GM19239 (cell line): ENCODE results near the gene LMLN.
"Not testable (repeated sequence)": the region's sequence is repeated elsewhere in the genome, so short reads cannot be mapped to it uniquely, and the experiment has no call there.

Experiments used
- DNase-seq: peaks from one replicate; pipeline ENCODE4 v3.0.0; 2011; ENCODE audit warnings: low spot score; ENCODE audit not compliant: insufficient read length
- FAIRE-seq: peaks from 2 replicates; lab custom pipeline; 2011; peaks lifted over from hg19 to GRCh38; lab: Jason Lieb, UNC

Gene LMLN

DNA sequence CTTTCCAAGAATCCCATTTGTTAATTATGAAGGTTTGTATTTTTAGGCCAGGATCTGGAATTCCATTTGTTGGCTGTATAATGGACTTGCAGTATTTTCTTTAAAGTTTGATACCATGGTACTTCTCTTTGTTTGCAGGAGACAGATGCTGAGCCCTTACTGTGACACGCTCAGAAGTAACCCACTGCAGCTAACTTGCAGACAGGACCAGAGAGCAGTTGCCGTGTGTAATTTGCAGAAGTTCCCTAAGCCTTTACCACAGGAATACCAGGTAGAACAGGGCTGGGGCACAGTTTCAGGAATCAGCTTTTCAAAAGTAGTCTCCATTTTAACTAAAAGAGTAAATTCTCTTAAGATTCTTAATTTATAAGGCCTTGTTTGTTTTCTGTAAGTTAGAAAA, 59.1 kb downstream of the LMLN start:
- no peak for FAIRE-seq
- no peak for DNase-seq

DNA sequence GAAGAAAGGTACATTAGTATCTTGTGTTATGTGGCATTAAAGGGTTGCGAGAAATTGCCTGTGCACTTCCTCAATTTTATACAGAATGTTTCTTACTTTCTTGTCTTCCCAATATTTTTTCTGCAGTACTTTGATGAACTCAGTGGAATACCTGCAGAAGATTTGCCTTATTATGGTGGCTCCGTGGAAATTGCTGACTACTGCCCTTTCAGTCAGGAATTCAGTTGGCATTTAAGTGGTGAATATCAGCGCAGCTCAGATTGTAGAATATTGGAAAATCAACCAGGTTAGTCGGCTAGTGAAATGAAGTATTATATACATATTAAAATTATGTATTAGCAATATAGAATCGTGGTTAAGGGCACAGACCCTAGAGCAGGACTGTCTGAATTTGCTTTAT, 61.3 kb downstream of the LMLN start:
- FAIRE-seq: no peak
- DNase-seq: no peak

DNA sequence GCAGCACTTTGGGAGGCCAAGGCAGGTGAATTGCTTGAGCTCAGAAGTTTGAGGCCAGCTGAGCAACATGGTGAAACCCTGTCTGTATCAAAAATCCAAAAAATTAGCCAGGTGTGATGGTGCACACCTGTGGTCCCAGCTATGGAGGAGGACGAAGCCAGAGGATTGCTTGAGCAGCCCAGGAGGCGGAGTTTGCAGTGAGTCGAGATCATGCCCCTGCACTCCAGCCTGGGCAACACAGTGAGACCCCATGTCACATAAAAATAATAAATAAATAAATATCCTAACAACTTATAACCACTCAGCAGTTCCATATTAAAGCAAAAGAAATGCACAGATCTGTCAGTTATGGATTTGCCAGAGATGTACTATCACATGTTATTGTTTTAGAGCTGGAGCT, 62.6 kb downstream of the LMLN start:
- FAIRE-seq (no peak), DNase-seq (no peak)

DNA sequence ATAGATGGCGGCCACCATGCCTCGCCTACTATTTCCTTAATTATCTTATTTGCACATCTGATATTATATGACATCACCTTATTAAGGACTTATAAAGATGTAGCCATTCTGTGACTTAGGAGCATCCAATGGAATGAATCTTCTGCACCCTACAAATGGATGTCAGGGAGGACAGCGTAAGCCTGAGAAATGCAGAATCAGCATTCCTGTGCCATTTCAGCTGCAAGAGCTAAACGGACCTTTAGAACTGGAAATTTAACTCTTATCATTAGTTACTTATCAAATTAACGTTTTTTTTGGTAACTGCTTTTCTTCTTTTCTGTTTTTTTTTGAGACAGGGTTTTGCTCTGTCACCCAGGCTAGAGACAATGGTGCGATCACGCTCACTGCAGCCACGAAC, 65.6 kb downstream of the LMLN start:
- no peak for FAIRE-seq
- DNase-seq: no peak

DNA sequence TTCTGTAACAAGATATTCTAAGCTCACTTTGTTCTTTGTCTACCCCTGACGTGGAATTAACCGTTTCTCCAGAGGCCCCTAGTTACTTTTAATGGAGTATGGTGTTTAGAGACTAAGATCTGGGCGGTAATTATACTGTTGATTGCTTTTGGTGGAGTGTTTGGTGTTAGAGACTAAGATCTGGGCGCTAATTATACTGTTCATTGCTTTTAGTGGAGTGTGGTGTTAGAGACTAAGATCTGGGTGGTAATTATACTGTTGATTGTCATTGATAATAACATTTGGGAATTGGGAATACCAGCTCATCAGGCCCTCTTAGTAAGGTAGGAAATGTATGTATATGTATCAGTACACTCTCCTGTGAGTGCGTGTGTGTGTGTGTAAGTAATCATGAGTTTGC, 66.6 kb downstream of the LMLN start:
- no peak for FAIRE-seq
- DNase-seq: no peak

DNA sequence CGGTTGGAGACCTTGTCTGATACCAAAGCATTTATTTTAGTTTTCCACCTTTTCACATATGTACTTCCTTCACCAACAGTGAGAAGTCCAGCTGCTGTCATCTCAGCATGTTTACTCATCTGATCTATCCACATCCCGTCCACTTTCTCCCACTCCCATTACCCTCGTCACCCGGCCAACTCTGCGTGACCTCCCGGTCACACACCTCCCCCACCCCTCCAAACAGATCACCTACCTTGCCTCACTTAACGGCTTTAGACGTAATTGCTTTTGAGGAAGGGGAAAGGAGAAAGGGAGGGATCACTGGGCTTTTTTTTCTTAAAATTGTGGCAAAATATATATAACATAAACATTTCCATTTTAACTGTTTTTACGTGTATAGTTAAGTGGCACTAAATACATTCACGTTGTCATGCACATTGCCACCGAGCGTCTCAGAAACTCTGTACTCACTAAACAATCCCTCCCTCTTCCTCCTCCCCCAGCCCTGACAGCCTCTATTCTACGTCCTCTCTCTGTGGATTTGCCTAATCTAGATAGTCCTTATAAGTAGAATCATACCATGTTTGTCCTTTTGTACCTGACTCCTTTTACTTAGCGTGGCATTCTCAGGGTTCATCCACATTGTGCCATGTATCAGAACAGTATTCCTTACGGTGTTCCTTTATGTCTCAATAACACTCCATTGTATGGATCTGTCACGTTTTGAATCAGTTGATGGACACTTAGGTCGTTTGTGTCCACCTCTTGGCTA, 67.2 kb downstream of the LMLN start:
- DNase-seq (no peak), FAIRE-seq (no peak)

DNA sequence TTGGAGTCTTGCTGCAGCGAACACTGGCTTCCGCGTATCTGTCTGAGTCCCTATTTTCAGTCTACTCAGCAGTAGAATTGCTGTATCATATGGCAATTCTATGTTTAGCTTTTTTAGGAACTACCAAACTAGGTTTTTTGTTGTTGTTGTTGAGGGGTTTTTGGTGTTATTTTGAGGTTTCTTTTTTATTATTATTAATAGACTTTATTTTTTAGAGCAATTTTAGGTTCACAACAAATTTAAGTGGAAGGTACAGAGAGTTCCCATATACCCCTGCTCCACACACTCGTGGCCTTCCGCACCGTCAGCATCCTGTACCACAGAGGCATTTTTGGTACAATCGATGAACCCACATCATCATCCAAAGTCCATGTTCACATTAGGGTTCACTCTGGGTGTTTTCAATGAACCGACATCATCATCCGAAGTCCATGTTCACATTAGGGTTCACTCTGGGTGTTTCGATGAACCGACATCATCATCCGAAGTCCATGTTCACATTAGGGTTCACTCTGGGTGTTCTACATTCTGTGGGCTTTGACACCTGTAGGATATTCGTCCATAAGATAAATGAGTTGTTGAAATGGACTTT, 67.9 kb downstream of the LMLN start:
- FAIRE-seq: no peak
- DNase-seq: no peak

DNA sequence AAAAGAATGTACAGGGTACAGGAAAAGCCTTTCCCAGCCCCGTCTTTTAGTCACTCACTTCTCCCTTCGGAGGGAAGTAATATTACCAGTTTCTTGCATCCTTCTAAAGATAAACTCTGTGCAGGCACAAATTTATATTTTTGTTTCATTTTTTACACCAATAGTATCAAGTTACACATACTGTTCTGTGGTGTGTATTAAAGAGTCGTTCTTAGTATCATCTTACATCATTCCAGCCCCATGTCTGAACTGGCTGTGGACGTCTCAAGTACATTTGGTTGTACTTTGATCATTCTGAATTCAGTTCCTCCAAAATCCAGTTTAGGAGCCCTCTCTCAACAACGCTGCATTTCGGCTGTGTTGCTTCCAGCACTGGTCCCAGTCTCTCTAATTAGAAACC, 68.7 kb downstream of the LMLN start:
- FAIRE-seq (no peak), DNase-seq (no peak)

DNA sequence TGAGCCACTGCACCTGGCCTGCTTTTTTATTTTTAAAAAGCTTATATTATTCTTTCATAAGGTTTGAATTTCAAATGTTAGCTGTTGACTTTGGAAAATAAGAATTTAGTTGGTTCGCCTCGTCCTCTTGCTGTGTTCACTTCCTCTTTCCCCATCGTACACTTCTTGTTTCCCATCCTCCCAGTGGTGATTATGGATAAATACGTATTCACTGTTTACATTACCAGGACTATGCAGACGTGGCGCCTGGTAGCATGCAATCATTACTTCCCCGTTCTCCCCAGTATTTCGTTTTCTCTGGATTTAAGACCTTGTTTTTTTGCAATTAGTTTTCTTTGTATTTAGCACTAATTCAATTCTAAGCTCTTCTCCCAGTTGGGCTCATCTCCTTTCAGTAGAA, 70.1 kb downstream of the LMLN start:
- DNase-seq (no peak), FAIRE-seq (no peak)

DNA sequence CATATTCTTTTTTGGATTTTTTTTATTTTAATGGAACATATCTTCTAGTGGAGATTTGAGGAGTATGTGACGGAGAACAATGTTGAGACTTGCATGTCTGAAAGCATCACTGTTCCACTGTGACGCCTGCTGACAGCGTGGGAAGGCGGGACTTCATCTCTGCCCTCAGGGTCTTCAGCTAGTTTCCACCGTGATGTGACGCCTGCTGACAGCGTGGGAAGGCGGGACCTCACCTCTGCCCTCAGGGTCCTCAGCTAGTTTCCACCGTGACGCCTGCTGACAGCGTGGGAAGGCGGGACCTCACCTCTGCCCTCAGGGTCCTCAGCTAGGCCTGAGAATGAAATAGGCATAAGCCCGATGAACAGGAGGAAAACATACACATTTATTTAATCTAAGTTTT, 70.7 kb downstream of the LMLN start:
- no peak for FAIRE-seq
- DNase-seq: no peak

DNA sequence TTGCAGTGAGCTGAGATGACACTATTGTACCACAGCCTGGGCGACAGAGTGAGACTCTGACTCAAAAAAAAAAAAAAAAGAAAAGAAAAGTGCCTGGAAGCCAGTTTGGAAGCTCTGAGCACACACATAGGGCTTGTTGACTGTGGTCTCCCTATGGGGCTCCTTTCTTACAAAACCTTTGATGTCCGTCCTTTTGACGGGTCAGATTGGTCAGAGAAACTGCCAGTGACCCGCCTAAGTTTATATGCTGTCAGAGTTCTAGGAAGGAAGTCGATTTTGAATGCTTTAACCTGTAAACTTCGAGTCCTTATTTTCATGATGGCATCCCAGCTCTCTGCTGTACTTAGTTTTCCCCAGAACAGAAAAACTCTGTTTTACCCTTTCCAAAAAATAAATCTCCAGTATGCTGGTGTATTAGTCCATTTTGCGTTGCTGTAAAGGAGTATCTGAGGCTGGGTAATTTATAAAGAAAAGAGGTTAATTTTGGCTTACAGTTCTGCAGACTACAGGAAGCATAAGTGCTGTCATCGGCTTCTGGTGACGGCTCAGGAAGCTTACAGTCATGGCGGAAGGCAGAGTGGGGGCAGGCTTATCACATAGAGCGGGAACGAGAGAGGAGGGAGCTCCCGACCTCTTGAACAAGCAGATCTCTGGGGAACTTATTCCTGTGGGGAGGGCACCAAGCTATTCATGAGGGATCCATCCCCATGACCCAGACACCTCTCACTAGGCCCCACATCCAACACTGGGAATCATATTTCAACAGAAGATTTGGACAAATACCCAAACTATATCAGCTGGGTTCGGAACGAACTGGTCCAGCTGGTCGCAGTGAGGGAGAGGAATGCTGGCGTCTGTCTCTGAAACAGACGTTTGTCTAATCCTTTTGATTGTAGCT, 72.3 kb downstream of the LMLN start:
- no peak for FAIRE-seq

DNA sequence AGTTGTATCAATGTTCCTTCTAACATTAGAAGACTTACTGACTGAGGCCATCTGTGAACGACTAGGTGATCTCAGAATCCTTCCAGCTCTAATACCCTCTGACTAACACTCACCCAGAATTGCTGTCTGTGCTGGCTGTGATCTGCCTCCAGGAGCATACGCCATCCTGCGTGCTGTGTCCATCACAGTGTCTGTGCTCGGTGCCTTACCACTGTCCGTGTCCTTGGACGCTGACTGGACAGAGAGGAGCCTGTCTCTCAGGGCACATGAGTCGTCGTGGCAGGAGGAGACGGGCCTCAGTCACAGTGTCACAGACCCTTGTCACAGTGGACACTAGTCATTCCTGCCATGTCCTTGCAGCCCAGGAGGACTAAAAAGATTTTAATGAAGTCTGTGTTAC, 83.1 kb downstream of the LMLN start:
- FAIRE-seq: no peak
- DNase-seq: no peak

More for the DNA sequence above, 72.3 kb downstream of the LMLN start:
- DNase-seq: no peak

DNA sequence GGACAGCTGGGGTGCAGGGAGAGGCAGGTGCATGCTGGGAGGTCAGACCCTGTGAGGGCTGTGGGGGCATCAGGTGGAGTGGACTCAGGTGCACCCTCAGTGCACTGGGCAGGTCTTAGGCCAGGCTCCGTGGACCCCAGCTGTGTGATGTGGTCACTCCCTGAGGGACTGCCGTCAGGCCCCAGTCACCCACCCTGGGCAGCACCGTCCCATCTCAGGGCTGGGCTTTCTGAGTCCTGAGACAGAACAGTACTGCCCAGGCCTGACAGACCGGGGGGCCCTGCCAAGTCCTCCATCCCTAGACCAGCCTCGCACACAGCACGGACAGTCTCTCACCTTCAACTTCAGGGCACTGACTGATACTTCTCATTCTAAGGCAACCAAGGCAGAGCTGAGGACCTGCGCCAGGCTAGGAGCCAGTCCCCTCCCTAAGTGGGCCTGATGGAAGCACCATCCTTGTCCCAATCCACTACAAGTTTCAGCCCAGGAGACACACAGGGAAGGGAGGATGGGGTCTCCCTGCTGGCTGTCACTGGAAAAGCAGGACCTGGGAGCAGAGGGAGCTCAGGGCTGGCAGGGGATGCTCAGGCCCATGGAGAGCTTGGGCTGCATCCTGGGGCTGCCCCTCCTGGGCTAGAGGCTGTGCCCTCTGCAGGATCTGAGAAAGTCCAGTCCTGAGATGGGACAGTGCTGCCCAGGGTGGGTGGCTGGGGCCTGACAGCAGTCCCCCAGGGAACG, 86.3 kb downstream of the LMLN start:
- FAIRE-seq: no peak
- no peak for DNase-seq

DNA sequence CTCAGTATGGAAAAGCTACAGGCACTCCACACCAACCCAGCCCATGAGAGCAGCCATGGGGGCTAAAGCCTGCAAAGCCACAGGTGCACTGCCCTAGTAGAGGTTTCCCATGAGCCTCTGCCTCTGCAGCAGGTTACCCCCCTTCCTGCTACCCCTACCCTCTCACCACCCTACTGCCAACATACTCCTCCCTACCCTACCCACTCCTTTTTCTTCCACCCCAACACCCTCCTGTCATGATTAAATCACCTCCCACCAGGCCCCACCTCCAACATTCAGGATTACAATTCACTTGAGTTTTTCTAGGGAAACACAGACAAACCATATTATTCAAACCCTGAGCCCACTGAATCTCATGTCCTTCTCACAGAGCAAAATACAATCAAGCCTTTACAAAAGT, 88.4 kb downstream of the LMLN start:
- no peak for FAIRE-seq
- DNase-seq: no peak

DNA sequence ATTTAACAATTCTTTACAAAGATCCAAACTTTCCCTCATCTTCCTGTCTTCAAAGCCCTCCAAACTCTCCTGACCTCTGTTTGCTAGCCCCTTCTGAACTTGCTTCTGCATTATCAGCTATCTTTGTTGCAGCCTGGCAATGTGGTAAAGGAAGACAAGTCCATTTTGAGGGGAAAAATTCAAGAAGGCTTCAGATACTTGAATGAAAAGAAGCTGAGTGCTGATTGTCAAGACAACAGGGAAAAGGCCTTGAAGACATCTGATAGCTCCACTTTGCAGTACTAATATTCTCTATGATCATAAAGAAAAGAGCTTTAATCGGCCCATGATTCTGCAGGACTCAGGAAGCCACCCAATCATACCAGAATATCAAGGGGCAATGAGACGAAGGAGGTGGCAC, 91.8 kb downstream of the LMLN start:
- DNase-seq: no peak
- no peak for FAIRE-seq

DNA sequence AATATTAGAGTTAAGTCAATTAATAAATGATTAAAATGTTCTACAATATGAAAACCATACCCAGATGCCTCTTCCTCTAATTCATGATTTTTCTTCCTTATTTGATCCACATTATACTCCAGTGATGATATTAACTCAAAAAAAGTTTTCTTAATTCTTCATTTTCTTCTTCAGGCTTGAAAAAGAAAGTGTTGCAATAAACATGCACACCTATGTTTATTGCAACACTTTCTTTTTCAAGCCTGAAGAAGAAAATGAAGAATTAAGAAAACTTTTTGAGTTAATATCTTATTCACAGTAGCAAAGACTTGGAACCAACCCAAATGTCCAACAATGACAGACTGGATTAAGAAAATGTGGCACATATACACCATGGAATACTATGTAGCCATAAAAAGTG, 93.4 kb downstream of the LMLN start:
- not testable (repeated sequence) for DNase-seq, FAIRE-seq

DNA sequence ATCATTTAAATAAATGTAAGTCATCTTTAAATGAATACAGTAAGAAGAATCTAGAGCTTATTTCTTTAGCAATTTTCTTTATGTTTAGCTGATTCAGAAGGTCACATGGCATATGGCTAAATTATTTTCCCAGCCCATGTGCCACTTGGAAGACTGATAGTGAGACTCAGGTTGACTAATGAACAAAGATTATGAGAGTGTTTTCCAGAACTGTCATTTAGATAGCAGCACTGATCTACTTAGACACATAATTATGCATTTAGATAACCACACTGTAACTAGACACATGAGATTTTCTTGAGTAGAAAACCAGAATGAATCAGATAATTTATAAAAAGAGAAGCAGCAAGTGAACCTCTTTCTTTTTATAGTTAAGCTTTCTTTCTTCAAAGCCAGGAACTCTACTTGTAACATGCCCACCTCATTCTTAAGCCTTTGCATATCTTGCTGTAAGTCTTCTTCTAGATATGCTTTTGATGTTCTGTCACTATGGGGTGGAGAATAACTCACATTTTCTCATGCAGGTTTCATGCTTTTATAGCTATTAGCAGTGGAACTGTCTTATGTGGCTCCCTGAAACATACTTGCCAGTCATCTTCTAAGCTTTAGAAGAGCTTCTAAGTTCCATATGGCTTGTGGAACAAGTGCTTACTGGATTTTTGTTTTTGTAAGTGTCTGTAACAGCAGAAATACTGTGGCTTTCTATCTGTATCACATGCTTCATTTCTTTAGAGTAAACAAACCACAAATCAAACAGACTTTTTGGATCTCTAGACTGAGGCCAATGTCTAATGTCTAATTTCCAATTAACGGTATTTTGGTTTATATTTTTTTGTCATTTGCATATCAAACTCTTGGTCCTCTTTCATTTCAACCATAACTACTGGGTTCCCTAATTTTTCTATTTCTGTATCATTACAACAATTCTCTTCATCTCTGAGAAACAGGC, 101.4 kb downstream of the LMLN start:
- DNase-seq (no peak), FAIRE-seq (no peak)

DNA sequence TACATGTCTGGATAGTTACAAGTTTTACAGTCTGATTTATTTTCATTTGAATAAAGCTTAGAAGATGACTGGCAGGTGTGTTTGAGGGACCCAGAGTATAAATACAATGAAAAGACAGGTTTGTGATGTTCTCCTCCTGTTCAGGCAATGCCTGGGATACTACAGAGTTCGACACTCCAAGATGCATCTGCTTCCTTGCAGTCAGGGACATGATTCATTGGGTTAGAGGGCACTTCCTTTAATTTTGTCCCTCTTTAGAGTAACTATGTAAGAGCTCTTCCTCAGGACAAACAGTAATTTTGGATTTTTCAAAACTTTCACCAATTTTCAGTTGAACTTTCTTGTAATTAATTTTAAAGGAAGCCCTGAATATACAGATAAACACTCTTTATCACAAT, 102.0 kb downstream of the LMLN start:
- FAIRE-seq: no peak
- DNase-seq: no peak

DNA sequence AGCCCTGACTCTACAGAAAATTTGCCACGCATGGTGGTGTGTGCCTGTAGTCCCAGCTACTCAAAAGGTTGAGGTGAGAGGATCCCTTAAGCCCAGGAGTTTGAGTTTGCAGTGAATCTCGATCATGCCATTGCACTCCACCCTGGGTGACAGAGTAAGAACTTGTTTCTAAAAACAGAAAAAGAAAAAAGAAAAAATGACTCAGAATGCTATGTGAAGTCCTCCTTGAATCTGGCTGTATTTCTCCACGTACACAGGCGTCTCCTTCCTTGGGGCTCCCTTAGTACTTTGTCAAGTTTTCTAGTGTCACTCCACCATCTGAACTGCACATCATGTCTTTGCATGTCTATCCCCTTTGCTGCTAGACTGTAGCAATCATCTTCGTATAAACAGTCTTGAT, 104.4 kb downstream of the LMLN start:
- DNase-seq (no peak), FAIRE-seq (no peak)

DNA sequence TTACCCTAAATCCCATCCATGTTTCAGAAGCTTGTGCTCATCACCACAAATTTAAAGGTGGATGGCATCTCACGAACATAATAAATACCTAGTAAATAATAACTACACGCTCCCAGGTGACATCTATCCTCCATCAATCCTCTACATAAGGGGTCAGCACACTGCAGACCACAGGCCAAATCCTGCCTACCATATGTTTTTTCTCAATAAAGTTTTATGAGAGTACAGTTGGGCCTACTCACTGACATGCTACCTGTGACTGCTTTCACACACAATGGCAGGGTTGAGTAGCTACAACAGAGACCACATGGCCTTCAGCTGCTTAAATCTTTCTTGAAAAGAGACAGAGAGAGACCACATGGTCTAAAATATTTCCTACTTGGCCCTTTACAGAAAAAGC, 105.9 kb downstream of the LMLN start:
- DNase-seq (no peak), FAIRE-seq (no peak)
